HG02973 (cell line): ENCODE measurements around the gene CR2.
"Not testable (repeated sequence)": the region's sequence is repeated elsewhere in the genome, so short reads cannot be mapped to it uniquely, and the experiment has no call there.

Source experiments
- ATAC-seq: cut with Tn5 transposase; IDR thresholded peaks from one replicate; pipeline ENCODE4 v1.9.1; 2021; ENCODE audit warnings: moderate library complexity; ENCODE audit not compliant: unreplicated experiment

Gene CR2

DNA sequence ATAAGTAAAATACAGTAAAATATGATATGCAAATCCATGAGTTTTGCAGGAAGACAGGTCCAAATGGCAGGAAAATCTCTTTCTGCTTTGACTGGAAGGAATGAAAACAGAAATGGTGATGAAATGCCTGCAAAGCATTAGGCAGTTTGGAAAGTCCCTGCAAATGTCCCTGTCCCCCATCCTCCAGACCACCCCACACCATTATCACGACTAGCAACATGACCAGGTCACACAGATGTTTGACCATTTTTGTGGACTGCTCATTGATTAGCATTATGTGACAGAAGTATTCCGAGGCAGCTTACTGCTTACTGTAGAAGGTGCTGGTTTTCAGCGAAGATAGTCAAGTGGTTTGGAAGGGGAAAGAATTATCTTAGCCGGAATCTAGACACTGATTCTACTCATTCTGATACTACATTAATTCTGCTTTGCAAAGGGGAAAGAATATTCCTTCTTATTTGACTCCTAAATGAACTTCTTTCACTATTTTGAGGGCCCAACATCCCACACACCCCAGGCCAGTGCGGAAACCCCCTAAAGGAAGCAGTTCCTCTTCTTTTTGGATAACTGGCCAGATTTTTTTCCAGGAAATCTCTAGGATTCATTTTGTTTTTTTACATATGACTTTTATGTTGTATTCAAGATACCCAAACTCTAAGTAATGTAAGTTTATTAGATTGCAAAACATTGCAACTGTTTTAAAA, 9.5 kb upstream of the CR2 start:
- ATAC-seq, result no peak

- no peak for ATAC-seq
These were observed 450 bp upstream of the CR2 start for GRCh38 chr1:207453710-207454045.

GRCh38 chr1:207455183-207455754, 1.1 kb downstream of the CR2 start:
- ATAC-seq, result peak; percentile 33

DNA sequence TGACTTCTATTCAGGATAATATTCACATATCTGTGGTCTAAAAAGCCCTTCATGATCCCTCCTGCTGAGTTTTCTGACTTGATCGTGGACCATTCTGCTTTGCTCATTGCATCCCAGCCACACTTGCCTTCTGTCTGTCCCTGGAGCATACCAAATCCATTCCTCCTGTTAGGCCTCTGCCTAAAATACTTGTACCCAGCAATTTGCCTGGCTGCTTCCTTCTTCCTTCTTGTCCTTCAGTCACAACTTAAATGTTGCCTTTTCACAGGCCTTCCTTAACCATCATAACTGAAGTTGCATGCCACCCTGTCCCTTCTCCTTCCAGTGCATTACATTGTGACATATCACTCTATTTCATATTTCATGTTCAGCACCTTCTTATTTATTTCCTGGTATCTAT, 4.3 kb downstream of the CR2 start:
- no peak for ATAC-seq

- ATAC-seq, result no peak
These were observed 4.9 kb downstream of the CR2 start for GRCh38 chr1:207459008-207459407.

DNA sequence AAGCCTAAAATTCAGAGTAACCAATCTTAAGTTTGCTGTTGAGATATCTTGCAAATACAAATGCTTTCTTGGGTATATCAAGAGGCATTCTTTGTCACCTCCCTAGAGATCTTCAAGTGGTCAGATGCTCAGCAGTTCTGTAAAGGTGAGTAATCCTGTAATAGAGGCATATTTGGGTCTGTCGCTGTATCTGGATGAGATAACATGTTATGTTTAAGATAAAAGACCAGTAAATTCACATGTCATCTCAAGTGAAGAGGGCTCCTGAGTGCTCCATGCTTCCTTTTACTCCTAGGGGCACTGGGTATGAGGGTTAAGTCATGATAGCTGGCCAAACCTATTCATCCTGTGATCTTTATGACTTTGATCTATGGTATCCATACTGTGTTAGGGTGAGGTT, 7.5 kb downstream of the CR2 start:
- ATAC-seq, result no peak

DNA sequence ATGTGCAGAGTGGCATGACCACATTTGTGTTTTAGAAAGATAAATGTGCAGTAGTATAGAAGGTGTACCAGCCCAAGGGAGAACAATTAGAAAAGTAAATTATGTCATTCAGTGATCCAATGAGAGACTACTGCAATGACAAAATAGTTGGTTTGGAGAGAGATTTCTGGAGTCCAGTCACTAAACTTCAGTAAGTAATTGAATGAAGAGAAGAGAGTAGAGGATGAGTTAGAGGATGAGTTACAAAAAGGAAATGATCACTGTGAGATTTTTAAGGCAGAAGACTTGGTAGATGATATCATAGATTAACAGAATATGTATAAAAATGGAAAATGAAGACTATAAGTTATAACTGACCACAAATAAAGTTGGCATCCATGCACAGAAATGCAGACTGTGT, 8.4 kb downstream of the CR2 start:
- ATAC-seq, result no peak

DNA sequence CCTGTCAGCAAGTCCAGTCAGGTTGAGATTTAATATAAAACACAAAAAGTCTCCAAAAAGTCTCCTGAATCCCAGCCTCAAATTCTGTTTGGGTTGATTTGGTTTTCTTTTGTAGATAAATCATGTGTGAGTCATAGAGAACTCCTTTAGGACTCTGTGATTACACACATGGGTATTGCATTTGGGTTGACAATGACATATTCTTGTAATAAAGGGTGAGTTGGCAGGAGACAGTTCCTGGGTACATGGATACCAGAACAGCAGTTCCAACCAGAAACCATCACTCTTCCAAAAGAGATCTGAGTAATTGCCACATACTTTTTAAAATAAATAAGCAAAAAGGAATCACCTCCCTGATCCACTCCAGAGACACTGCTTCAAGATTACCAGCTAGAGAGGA, 8.9 kb downstream of the CR2 start:
- no peak for ATAC-seq

- ATAC-seq, result no peak
These were observed 9.4 kb downstream of the CR2 start for GRCh38 chr1:207463571-207463970.

- no peak for ATAC-seq
These were observed 16.8 kb downstream of the CR2 start for GRCh38 chr1:207470927-207471326.

- no peak for ATAC-seq
These were observed 20.1 kb downstream of the CR2 start for GRCh38 chr1:207474210-207474609.

DNA sequence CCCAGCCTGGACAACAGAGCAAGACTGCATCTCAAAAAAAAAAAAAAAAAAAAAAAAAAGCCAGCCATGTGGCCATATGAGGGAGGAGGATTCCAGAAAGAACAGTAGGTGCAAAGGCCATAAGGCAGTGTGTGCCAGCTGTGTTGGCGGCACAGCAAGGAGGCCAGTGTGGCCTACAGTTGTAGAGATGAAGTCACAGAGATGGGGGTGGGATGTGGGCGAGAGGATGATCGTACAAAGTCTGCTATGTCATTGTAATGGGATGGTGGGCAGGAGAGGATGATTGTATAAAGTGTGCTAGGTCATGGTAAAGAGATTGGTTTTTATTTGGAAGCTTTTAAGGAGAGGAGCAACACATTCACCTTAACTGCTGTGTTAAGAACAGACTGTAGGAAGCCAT, 32.1 kb downstream of the CR2 start:
- ATAC-seq, result no peak

DNA sequence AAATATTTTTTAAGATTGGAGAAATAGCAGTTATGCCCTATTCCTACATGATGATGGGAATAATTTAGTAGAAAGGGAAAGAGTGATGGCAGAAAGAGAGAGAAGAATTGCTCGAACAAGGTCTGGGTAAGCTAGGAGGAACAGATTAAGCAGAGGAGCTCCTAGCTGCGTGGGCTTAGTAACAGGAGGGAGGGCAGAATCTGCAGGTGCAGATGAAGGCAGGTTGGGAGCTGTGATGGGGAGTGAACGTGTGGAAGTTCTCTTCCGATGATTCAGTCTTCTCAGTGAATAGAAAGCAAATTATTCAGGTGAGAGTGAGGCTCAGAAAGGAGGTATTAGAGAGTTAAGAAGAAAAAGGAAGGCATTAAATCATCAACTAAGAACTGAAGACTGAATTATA, 33.5 kb downstream of the CR2 start:
- ATAC-seq, result no peak

GRCh38 chr1:207493212-207493611, 39.1 kb downstream of the CR2 start:
- no peak for ATAC-seq

DNA sequence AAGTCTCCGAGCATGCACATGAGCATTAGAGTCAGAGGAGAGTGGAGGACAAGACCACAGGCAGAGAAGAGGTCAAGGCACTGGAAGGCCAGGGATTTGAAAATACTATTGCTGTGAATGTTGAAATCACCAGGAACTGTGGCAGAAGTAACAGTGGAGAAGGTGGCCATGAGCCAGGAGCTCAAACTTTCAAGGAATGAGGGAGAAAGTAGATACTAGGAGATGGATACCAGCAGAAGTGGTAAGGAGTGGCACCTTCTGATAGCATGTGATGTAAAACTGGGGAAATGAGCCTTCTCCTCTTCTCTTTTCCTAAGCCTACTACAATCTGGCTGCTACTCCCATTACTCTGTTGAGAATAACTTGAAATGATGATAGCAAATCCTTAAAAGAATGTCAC, 40.0 kb downstream of the CR2 start:
- ATAC-seq, result no peak

GRCh38 chr1:207495281-207495680, 41.2 kb downstream of the CR2 start:
- not testable (repeated sequence) for ATAC-seq

DNA sequence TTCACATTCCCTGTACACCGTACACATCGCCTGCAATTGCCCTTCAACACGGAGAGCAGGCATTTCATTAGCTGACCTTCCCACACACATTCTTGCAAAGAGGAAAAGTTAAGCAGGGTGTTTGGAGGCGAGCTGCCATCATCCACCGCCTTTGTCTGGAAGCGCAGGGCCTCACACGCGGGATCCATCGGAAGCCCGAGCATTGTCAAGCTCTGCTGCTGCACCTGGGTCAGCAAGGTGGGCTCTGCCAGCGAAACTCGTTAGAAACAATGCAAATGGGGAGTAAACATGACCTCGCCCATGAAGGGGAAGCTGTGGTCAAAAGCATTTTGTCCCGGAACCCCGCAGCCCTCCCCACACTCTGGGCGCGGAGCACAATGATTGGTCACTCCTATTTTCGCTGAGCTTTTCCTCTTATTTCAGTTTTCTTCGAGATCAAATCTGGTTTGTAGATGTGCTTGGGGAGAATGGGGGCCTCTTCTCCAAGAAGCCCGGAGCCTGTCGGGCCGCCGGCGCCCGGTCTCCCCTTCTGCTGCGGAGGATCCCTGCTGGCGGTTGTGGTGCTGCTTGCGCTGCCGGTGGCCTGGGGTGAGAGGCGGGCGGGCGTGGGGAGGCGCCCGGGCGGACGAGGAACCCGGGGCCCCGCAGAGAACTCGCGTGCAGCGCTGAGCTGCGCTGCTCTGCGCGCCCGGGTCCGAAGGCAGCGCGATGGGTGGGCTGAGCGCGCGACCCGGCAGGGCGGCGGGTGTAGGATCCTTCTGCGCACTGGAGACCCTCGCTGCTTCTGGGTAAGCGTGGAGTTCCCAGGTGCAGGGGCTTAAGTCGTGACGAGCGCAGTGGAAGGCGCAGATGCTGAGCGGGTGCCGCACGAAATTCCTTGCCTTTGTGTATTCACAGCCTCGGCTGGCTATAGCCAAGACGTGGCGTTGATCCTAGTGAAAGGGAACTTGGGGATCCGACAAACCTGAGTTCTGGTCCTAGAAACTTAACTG, 42.0 kb downstream of the CR2 start, which contains the start of gene CR1:
CR1 (plus strand) TSS at position 357 of the 992 bp plus-strand sequence; CDS start at position 468, 111 bp downstream.
- peak; percentile 39 for ATAC-seq

DNA sequence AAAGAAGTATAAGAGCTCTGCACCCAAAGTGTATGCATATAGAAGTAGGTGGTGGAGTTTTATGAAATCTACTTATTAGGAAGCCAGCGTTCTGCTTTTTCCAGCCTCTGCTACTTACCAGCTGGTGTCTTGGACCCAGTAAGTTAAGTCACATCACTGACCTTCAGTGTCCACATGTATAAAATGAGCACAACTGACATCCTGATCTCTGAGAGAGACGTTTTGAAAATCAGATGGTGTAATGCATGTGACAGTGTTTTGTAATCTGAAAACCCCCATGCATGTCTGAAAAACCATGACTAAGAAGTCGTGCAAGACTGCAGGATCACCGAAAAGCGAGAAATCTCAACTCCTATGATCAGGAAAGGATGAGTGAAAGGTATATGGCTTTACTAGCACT, 43.8 kb downstream of the CR2 start:
- no peak for ATAC-seq

DNA sequence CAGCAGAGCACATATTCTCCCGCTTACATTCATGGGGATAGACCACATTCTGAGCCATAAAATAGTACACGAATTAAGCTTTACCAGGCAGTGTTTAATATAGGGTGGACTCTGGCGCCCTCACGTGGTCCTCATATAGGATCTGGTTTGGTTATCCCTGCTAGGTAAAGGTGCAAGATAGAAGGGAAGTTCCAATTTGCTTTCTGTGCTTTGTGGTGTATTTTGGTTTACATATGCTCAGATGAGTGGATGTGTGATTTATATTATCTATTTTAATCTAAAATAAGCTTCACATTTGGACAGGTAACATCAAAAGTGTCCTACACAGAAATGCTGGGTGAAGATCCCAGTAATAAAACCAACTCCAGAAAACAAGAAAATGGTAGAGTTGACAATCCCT, 45.4 kb downstream of the CR2 start:
- no peak for ATAC-seq

DNA sequence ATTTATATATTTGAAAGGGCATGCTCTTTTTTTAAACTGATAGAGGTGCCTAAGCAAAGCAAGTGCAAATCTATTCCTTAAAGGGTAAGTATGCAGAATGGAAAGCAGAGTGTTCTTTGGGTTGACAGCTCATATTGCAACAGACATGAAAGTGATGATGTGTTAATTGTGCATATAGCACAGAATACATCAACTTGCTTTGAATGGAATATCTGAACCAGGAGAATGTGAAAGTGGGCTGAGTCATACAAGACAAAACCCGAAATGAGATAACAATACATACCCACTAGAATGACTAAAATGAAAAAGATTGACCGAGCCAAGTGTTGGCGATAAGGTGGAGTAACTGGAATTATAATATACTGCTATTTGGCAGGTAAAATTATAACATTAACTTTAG, 46.2 kb downstream of the CR2 start:
- ATAC-seq, result no peak

DNA sequence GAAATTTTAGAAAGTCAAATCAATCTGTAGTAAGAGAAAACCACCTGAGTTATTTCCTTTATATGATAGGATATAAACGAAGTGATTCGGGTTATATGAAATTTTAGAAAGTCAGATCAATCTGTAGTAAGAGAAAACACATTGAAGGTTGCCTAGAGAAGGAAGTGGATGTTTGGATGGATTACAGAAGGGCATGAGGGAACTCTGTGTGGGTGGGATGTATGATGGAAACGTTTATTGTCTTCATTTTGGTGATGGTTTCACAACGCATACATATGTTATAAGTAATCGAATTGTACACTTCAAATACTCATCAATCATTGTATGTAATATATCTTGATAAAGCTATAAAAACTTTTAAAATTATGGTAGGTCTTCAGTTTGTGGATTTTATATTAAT, 46.9 kb downstream of the CR2 start:
- no peak for ATAC-seq

- ATAC-seq, result no peak
These were observed 48.6 kb downstream of the CR2 start for GRCh38 chr1:207502726-207503125.
